H1 (cell line): ENCODE data around the gene CCDC24. TPM values are rescaled to one million over a fixed set of nuclear protein-coding genes. Genes with fewer than 3 reads are reported as not detected.

Source experiments
- CTCF ChIA-PET: fragments of 300-600 bp; sonication (Branson Sonifier 250); formaldehyde crosslinking; loops from one replicate; lab custom pipeline; 2021; ENCODE audit not compliant: partially characterized antibody; lab: Charles Lee
- POLR2A ChIA-PET: fragments of 300-600 bp; sonication (Branson Sonifier 250); formaldehyde crosslinking; loops from one replicate; lab custom pipeline; 2021; ENCODE audit warnings: inconsistent platforms; ENCODE audit not compliant: partially characterized antibody; lab: Charles Lee
- DNase-seq, 2 experiments: peaks; one replicate each; pipeline versions ENCODE4 v3.0.0 to v3.0.0-alpha.2; 2010 to 2022; ENCODE audit warnings: low spot score in 2 of 2, low read depth in 1 of 2, mixed read lengths in 1 of 2
- FAIRE-seq: peaks from 2 replicates; lab custom pipeline; 2011; peaks lifted over from hg19 to GRCh38; lab: Jason Lieb, UNC
- H2AFZ ChIP-seq: 2 replicates; pipeline ENCODE4 v1.8.1; 2012; ENCODE audit warnings: low read length, inconsistent platforms
- H2AK5ac ChIP-seq: 2 replicates; pipeline ENCODE4 v1.6.1; 2013; ENCODE audit warnings: low read depth, low read length
- H2BK120ac ChIP-seq: replicated peaks from 2 replicates; pipeline ENCODE3; 2013; ENCODE audit warnings: low read depth, low read length, inconsistent platforms
- H2BK12ac ChIP-seq: 2 replicates; pipeline ENCODE4 v1.6.1; 2013; ENCODE audit warnings: low read depth, low read length
- H2BK15ac ChIP-seq: 2 replicates; pipeline ENCODE4 v1.6.1; 2013; ENCODE audit warnings: low read length
- H2BK20ac ChIP-seq: 2 replicates; pipeline ENCODE4 v1.6.1; 2013; ENCODE audit warnings: low read length
- H2BK5ac ChIP-seq: 2 replicates; pipeline ENCODE4 v1.6.1; 2013; ENCODE audit warnings: low read depth, low read length
- H3K14ac ChIP-seq: 2 replicates; pipeline ENCODE4 v1.6.1; 2013; ENCODE audit warnings: inconsistent platforms; ENCODE audit not compliant: insufficient read length
- H3K18ac ChIP-seq: 2 replicates; pipeline ENCODE4 v1.6.1; 2013; ENCODE audit warnings: low read length; ENCODE audit errors: extremely low read depth
- H3K23ac ChIP-seq: 2 replicates; pipeline ENCODE4 v1.6.1; 2013; ENCODE audit warnings: inconsistent platforms; ENCODE audit not compliant: insufficient read length
- H3K23me2 ChIP-seq: 2 replicates; pipeline ENCODE4 v1.6.1; 2013; ENCODE audit warnings: low read depth, low read length
- H3K27ac ChIP-seq: 2 replicates; pipeline ENCODE4 v1.6.1; 2011; ENCODE audit warnings: low read depth, low read length, inconsistent platforms
- H3K27me3 ChIP-seq, 4 experiments: replicated peaks in 1 of 4; 1 replicate in 1 of 4; 2 replicates in 3 of 4; pipeline versions ENCODE4 v1.6.1 to v1.8.1; 2011 to 2013; ENCODE audit warnings: low read length in 3 of 4, mild to moderate bottlenecking in 3 of 4, inconsistent platforms in 2 of 4, mixed read lengths in 2 of 4, moderate library complexity in 1 of 4; ENCODE audit not compliant: control insufficient read depth in 3 of 4, insufficient read depth in 3 of 4; ENCODE audit errors: extremely low read depth in 1 of 4
- H3K36me3 ChIP-seq, 4 experiments: 2 replicates each; pipeline versions ENCODE4 v1.6.1 to v1.8.1; 2011 to 2013; ENCODE audit warnings: mild to moderate bottlenecking in 4 of 4, low read length in 3 of 4, moderate library complexity in 2 of 4, control low read depth in 1 of 4, inconsistent platforms in 1 of 4; ENCODE audit not compliant: insufficient read depth in 4 of 4, control insufficient read depth in 2 of 4
- H3K4ac ChIP-seq: replicated peaks from 2 replicates; pipeline ENCODE3; 2013; ENCODE audit warnings: low read length, low read depth, mixed read lengths, inconsistent platforms; ENCODE audit not compliant: insufficient read length
- H3K4me1 ChIP-seq, 4 experiments: replicated peaks in 1 of 4; 1 replicate in 1 of 4; 2 replicates in 3 of 4; pipeline versions ENCODE4 v1.6.1 to v1.8.1; 2011 to 2013; ENCODE audit warnings: low read length in 3 of 4, inconsistent platforms in 2 of 4, mixed read lengths in 1 of 4; ENCODE audit not compliant: insufficient read depth in 4 of 4, control insufficient read depth in 3 of 4
- H3K4me2 ChIP-seq, 2 experiments: 2 replicates each; pipeline versions ENCODE4 v1.6.1 to v1.8.1; 2011 to 2013; ENCODE audit warnings: low read depth in 2 of 2, low read length in 2 of 2, control low read depth in 1 of 2, inconsistent platforms in 1 of 2, mild to moderate bottlenecking in 1 of 2; ENCODE audit not compliant: insufficient read depth in 1 of 2
- H3K4me3 ChIP-seq, 4 experiments: fragments of 200-600, 300-600 bp in 1 of 4; sonication (generic), shearing (Covaris generic), sonication (Bioruptor Twin) in 1 of 4; 2 replicates each; pipeline versions ENCODE4 v1.5.1 to v1.8.1; 2011 to 2016; ENCODE audit warnings: low read length in 4 of 4, low read depth in 3 of 4, control low read depth in 2 of 4, inconsistent platforms in 2 of 4, mild to moderate bottlenecking in 2 of 4, mixed read lengths in 1 of 4, moderate library complexity in 1 of 4; ENCODE audit not compliant: insufficient read depth in 2 of 4; ENCODE audit errors: extremely low read depth in 1 of 4
- H3K56ac ChIP-seq: replicated peaks from 2 replicates; pipeline ENCODE3; 2013; ENCODE audit warnings: low read depth, mild to moderate bottlenecking, mixed read lengths, low read length, inconsistent platforms; ENCODE audit not compliant: insufficient read length
- H3K79me1 ChIP-seq: 2 replicates; pipeline ENCODE4 v1.6.1; 2013; ENCODE audit warnings: low read depth, low read length, control low read depth
- H3K79me2 ChIP-seq, 2 experiments: 2 replicates each; pipeline versions ENCODE4 v1.6.1 to v1.8.1; 2012 to 2013; ENCODE audit warnings: low read length in 2 of 2, mild to moderate bottlenecking in 2 of 2, inconsistent platforms in 1 of 2; ENCODE audit not compliant: insufficient read depth in 2 of 2, control insufficient read depth in 1 of 2
- H3K9ac ChIP-seq, 4 experiments: replicated peaks in 1 of 4; 1 replicate in 1 of 4; 2 replicates in 3 of 4; pipeline versions ENCODE4 v1.6.1 to v1.8.1; 2011 to 2013; ENCODE audit warnings: low read depth in 3 of 4, low read length in 3 of 4, control low read depth in 2 of 4, mild to moderate bottlenecking in 2 of 4, moderate library complexity in 2 of 4, inconsistent platforms in 1 of 4; ENCODE audit errors: extremely low read depth in 1 of 4
- H3K9me3 ChIP-seq, 2 experiments: 2 replicates each; pipeline versions ENCODE4 v1.6.1 to v1.8.1; 2012 to 2013; ENCODE audit warnings: mild to moderate bottlenecking in 2 of 2, moderate library complexity in 2 of 2, control low read depth in 1 of 2, inconsistent platforms in 1 of 2, low read depth in 1 of 2, low read length in 1 of 2, mixed read lengths in 1 of 2; ENCODE audit not compliant: insufficient read depth in 2 of 2
- H4K20me1 ChIP-seq, 2 experiments: replicated peaks in 1 of 2; 2 replicates each; pipeline versions ENCODE3 to v1.8.1; 2011 to 2013; ENCODE audit warnings: inconsistent platforms in 2 of 2, low read length in 2 of 2, mild to moderate bottlenecking in 1 of 2; ENCODE audit not compliant: insufficient read depth in 2 of 2, control insufficient read depth in 1 of 2
- H4K5ac ChIP-seq: 2 replicates; pipeline ENCODE4 v1.6.1; 2013; ENCODE audit warnings: low read length, low read depth, mixed read lengths, inconsistent platforms; ENCODE audit not compliant: insufficient read length
- H4K8ac ChIP-seq: 2 replicates; pipeline ENCODE4 v1.8.0; 2013; ENCODE audit warnings: mild to moderate bottlenecking, moderate library complexity, low read length, inconsistent platforms; ENCODE audit not compliant: insufficient read depth; ENCODE audit errors: extremely low read depth
- H4K91ac ChIP-seq: replicated peaks from 2 replicates; pipeline ENCODE3; 2013; ENCODE audit warnings: low read length, mixed read lengths, inconsistent platforms; ENCODE audit not compliant: insufficient read length
- ASH2L ChIP-seq: fragments of 200-600, 300-600 bp; sonication (generic); IDR thresholded peaks from one replicate; pipeline ENCODE4 v1.7.1; 2017; ENCODE audit warnings: low read length
- CHD2 ChIP-seq: IDR thresholded peaks from 2 replicates; pipeline ENCODE4 v1.6.1; 2012; ENCODE audit warnings: low read length, improper control_type of control experiment
- CTCF ChIP-seq, 3 experiments: IDR thresholded peaks; 1 replicate in 2 of 3; 2 replicates in 1 of 3; pipeline versions ENCODE4 v1.5.1 to v1.6.1; 2011; ENCODE audit warnings: low read length in 3 of 3, mild to moderate bottlenecking in 3 of 3, inconsistent platforms in 2 of 3, low read depth in 1 of 3, moderate library complexity in 1 of 3; ENCODE audit not compliant: insufficient read depth in 1 of 3; ENCODE audit errors: control extremely low read depth in 1 of 3
- GTF2F1 ChIP-seq: IDR thresholded peaks from 2 replicates; pipeline ENCODE4 v1.6.1; 2012; ENCODE audit warnings: low read depth, low read length, improper control_type of control experiment, borderline replicate concordance
- KDM4A ChIP-seq: IDR thresholded peaks from one replicate; pipeline ENCODE4 v1.7.1; 2012; ENCODE audit warnings: low read depth, mild to moderate bottlenecking, moderate library complexity, low read length, inconsistent platforms; ENCODE audit not compliant: severe bottlenecking
- MAFK ChIP-seq: IDR thresholded peaks from 2 replicates; pipeline ENCODE4 v1.6.1; 2012; ENCODE audit warnings: low read depth, mild to moderate bottlenecking, improper control_type of control experiment, low read length
- SIN3A ChIP-seq, 2 experiments: IDR thresholded peaks in 1 of 2; conservative IDR thresholded peaks in 1 of 2; 2 replicates each; pipeline ENCODE4 v1.6.1; 2011 to 2012; ENCODE audit warnings: low read length in 2 of 2, improper control_type of control experiment in 1 of 2, low read depth in 1 of 2, mild to moderate bottlenecking in 1 of 2
- SIRT6 ChIP-seq: IDR thresholded peaks from one replicate; pipeline ENCODE4 v1.7.1; 2012; ENCODE audit warnings: low read length, inconsistent platforms
- SP4 ChIP-seq: IDR thresholded peaks from 2 replicates; pipeline ENCODE4 v1.6.1; 2012; ENCODE audit warnings: low read length, inconsistent platforms
- TAF7 ChIP-seq: optimal IDR thresholded peaks from 2 replicates; pipeline ENCODE3; 2011; ENCODE audit warnings: low read depth, mild to moderate bottlenecking, inconsistent platforms, low read length, moderate library complexity, borderline replicate concordance
- USF2 ChIP-seq: IDR thresholded peaks from 2 replicates; pipeline ENCODE4 v1.6.1; 2011; ENCODE audit warnings: low read length, improper control_type of control experiment
- WGBS, 2 experiments: shearing (Covaris generic) in 1 of 2; methylation state at CpG; one replicate each; pipeline versions ENCODE4 v1.1.6 to v1.1.7; 2013 to 2015; ENCODE audit warnings: low lambda C conversion rate in 2 of 2, mixed read lengths in 2 of 2, inconsistent platforms in 1 of 2, low coverage in 1 of 2, missing lambda C conversion rate in 1 of 2; ENCODE audit not compliant: insufficient replicate concordance in 2 of 2, insufficient coverage in 1 of 2, insufficient read length in 1 of 2; ENCODE audit errors: extremely low coverage in 1 of 2, missing lambda C conversion rate in 1 of 2; 5-methylcytosine and 5-hydroxymethylcytosine counted together
- polyA plus RNA-seq, 7 experiments: library from polyadenylated mRNA; depleted of rRNA in 3 of 7; stranded (reverse) in 5 of 7; unstranded in 2 of 7; fragments of >200 nt in 5 of 7; fragments of 200-250 nt in 2 of 7; gene quantifications; 1 replicate in 5 of 7; 2 replicates in 1 of 7; 4 replicates in 1 of 7; pipeline versions ENCODE4 v1.2.1 to v1.2.3, GENCODE V29; 2011 to 2013; ENCODE audit warnings: missing spikeins in 2 of 7, mixed read lengths in 2 of 7
- total RNA-seq: library from RNA; stranded (reverse); fragmentation: NEBNext Ultra II Directional; extraction: Animal tissue kit (Norgen Biotek cat#: 25700); gene quantifications from 2 replicates; pipeline ENCODE4 v1.2.1, GENCODE V29; 2021

Gene CCDC24
- total and polyA plus RNA-seq, 2 of the 8 experiments (the other 6 are each of a cell fraction or from before 2014, with no cell fraction given) = 11.2 to 11.4 TPM

GRCh38 chr1:43960798-43961197 is 30.6 kb upstream of the CCDC24 start:
- H3K36me3 ChIP-seq = peaks cover 3 to 14% (median 8%) of the 10 kb centered on the region in 4 experiments; a peak in 4 of 8 replicates
- no peak overlapping the region for H2BK15ac ChIP-seq
- DNase-seq (no peak), FAIRE-seq (no peak)
- no peak overlapping the region for H3K4me2 ChIP-seq
- no peak overlapping the region for H2BK20ac ChIP-seq
- no peak overlapping the region for H3K23ac ChIP-seq
- H3K23me2 ChIP-seq = peaks cover 5% of the 10 kb centered on the region; the same call in 1 of the 2 replicates
- WGBS, 2 experiments = 92% methylated on average over 7 of the region's 8 CpGs; no CpG with 5 or more reads in 1 of the 2 experiments
- no peak overlapping the region for H2AK5ac ChIP-seq
- no peak overlapping the region for H3K9ac ChIP-seq
- no peak overlapping the region for H2BK5ac ChIP-seq
- no peak overlapping the region for H3K18ac ChIP-seq
- H3K9me3 ChIP-seq = no peaks in the 10 kb centered on the region
- H3K79me1 ChIP-seq = no peaks in the 10 kb centered on the region
- no peak overlapping the region for H3K4me3 ChIP-seq
- H2AFZ ChIP-seq = no peak overlapping the region
- no peak overlapping the region for H3K14ac ChIP-seq
- H4K8ac ChIP-seq = no peak overlapping the region
- no peak overlapping the region for H3K56ac ChIP-seq
- H3K27ac ChIP-seq = no peak overlapping the region
- H3K4me1 ChIP-seq = no peaks in the 10 kb centered on the region
- H4K5ac ChIP-seq = no peak overlapping the region
- H3K79me2 ChIP-seq = no peaks in the 10 kb centered on the region
- POLR2A ChIA-PET = no interaction called here
- peaks cover 0 to 1% of the 10 kb centered on the region in 2 experiments for H4K20me1 ChIP-seq
- H2BK120ac ChIP-seq = no peak overlapping the region
- no peak overlapping the region for H3K4ac ChIP-seq
- H2BK12ac ChIP-seq = no peak overlapping the region
- CTCF ChIA-PET = interaction anchor here (0.7 to 2.7 kb wide), 4 partner anchors 13 to 197 kb away, joined by 3 to 12 read pairs (median 6); partner anchors contain the start of gene ARTN
- no peaks in the 10 kb centered on the region for H3K27me3 ChIP-seq
- no peak overlapping the region for H4K91ac ChIP-seq
- no peak for TF ChIP-seq CTCF (IDR thresholded peaks at IDR 0.05; ENCODE audit: control extremely low read depth in 1 of 3, insufficient read depth in 1 of 3, low read depth in 1 of 3, low read length in 3 of 3)
- no peak for TF ChIP-seq GTF2F1
- TF ChIP-seq SIRT6 = no peak
- TF ChIP-seq SIN3A (conservative IDR thresholded peaks at IDR 0.05 in 1 of 2, IDR thresholded peaks at IDR 0.05 in 1 of 2; ENCODE audit: low read depth in 1 of 2, low read length in 2 of 2) = no peak
- no peak for TF ChIP-seq MAFK
- no peak for TF ChIP-seq KDM4A
- no peak for TF ChIP-seq ASH2L
- TF ChIP-seq TAF7 = no peak
- no peak for TF ChIP-seq USF2
- no peak for TF ChIP-seq SP4
- TF ChIP-seq CHD2 = no peak
